Adrenal gland (tissue), 5 donors: Measurements from ENCODE around the gene PHTF1.

ENCODE experiments used
- CTCF ChIP-seq, 6 experiments: fragments of 450-650 bp in 4 of 6; fragments of 200-600 bp in 2 of 6; sonication (generic) in 1 of 6; IDR thresholded peaks; 1 replicate in 5 of 6; 2 replicates in 1 of 6; pipeline versions ENCODE4 v1.5.1 to v1.8.0; 2016 to 2021; ENCODE audit warnings: antibody characterized with exemption in 6 of 6, mild to moderate bottlenecking in 2 of 6, moderate library complexity in 1 of 6
- POLR2A ChIP-seq, 2 donors: fragments of 450-650 bp; IDR thresholded peaks; one replicate each; pipeline ENCODE4 v1.6.1; 2017; ENCODE audit warnings: antibody characterized with exemption in 2 of 2, mild to moderate bottlenecking in 2 of 2, moderate library complexity in 1 of 2
- donor health status: DM: no; HTN: no; CAD: no.

DNA sequence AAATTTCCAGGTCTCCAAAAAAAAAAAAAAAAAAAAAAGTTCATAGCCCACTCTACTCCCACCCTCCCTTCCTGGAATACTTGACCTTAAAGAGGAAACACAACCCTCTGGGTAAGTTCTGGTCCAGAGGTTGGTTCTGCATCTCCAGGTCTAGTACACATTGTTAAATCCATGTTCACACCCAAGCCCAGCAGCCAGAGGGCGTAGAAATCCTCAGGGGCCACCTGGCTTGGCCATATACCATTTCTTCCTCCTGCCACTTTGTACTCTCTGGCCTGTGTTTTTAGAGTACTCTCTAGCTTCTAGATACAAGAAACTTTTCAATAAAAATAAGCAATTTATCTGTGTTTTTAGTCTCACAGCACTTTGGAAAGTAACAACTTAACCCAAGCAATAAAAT lies 89.3 kb downstream of the PHTF1 start:
- TF ChIP-seq CTCF (IDR thresholded peaks at IDR 0.05) (no peak), POLR2A (IDR thresholded peaks at IDR 0.05) (no peak)
